ENCODE data around the gene ARL6IP4.
"Not testable (repeated sequence)": the region's sequence is repeated elsewhere in the genome, so short reads cannot be mapped to it uniquely, and the experiment has no call there.

The ARL6IP4 gene

GRCh38 chr12:123013185-123014095, 33.0 kb downstream of the ARL6IP4 start:
- DNase-seq, result no peak

GRCh38 chr12:123014473-123014872, 34.0 kb downstream of the ARL6IP4 start:
- not testable (repeated sequence) for DNase-seq

DNA sequence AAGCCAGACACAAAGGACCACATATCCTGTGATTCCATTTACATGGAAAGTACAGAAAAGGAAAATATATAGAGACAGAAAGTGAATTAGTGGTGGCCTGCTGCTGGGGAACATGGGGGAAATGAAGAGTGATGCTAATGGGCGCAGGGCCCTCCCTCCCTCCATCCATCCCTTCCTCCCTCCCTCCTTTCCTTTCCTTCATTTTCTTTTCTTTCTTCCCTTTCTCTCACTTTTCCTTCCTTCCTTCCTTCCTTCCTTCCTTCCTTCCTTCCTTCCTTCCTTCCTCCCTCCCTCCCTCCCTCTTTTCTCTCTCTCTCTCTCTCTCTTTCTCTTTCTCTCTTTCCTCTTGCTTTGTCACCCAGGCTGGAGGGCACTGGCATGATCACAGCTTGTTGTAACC, 37.3 kb downstream of the ARL6IP4 start:
- DNase-seq, result no peak

DNA sequence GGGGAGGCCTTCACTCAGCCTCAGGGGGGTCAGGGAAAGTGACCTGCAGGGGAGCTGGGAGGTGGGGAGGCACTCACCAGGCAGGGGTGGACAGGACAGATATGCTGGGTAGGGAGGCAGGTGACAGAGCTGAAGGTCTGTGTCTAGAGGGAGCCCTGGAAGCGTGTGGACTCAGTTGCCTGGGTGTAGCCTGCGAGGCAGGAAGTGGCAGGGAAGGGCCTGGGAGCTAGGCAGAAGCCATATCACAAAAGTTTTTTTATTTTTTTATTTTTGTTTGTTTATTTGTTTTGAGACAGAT, 39.3 kb downstream of the ARL6IP4 start:
- DNase-seq, result no peak

GRCh38 chr12:123021688-123022604, 41.5 kb downstream of the ARL6IP4 start:
- DNase-seq, result peak; percentile 52

DNA sequence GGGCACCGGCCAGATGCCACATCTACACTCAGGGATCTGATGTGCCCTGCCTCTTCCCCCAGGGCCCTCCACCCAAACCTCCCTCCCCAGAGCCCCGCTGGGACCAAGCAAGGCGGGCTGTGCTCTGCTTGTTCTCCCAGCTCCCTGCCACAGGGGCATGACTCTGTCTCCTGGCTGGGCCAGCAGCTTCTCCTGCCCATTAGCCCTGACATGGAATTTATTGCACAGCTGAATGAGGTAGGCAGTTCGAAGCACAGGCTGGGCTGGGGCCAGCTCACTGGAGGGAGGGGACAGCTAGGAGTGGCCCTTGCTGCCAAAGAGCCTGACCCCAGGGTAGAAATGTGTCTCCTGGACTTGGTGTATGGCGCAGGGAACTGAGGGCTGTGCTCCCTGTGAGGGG, 42.4 kb downstream of the ARL6IP4 start:
- DNase-seq, result no peak

GRCh38 chr12:123024819-123025391, 44.4 kb downstream of the ARL6IP4 start:
- no peak for DNase-seq

GRCh38 chr12:123026094-123026853, 45.8 kb downstream of the ARL6IP4 start:
- DNase-seq, result no peak

DNA sequence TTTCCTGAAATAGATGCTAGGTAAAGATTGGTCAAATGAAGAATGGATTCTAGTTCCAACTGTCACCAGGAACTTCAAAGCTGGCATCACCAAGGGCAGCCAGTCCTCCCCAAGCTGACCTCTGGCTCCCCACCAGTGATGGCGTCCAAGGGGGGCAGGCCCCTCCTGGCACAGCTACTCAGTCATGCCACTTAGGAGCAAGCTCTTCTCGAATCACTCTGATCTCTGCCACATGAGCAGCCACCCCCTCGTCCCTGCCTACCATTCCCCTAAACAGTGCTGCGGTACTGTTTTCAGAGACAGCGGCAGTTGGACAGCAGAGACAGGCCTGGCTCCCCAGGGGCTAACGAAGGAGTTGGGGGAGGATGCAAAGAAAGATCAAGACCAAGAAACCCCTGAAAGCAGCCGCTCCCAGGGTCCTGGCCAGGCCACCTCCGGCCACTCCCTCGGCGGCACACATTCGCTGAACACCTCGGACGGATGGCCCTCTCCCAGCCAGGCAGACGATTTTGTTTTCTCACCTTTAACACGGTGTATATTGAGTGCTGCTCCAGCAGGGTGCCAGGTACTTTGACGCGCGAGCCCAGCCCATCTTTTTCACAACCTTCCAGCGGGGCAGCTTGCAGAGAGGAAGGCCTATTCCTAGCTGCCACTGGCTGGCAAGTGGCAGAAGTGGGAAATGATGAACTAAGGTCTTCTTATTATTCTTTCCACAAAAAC, 47.4 kb downstream of the ARL6IP4 start:
- DNase-seq, result no peak

- no peak for DNase-seq
These were observed 48.0 kb downstream of the ARL6IP4 start for GRCh38 chr12:123028475-123028874.

DNA sequence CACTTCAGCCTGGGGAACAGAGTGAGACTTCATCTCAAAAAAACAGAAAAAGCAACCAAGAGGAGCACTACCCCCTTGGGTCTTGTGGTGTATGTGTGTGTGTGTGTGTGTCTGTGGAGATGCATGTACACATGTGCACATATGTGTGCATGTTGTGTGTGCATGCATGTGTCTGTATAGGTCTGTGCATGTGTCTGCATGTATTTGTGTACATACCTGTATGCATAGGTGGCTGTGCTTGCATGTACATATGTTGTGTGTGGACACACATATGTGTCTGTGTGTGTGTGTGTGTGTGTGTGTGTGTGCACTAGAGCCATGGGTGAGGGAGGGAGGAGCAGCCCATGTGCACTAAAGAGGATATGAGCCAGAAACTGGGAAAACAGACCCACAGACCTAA, 49.1 kb downstream of the ARL6IP4 start:
- no peak for DNase-seq

DNA sequence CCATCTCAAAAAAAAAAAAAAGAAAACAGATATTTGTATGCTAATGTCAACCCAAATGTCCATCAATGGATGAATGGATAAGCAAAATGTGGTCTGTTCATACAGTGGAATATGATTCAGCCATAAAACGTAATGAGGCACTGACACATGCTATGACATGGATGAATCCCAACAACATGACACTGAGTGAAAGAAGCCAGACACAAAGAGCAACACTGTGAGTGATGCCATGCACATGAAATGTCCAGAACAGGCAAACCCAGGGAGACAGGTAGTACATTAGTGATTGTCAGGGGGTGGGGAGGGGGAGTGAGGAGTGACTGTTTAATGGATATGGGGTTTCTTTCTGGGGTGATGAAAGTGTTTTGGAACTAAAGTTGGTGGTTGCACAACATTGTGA, 50.2 kb downstream of the ARL6IP4 start:
- DNase-seq, result no peak

- DNase-seq, result no peak
These were observed 50.8 kb downstream of the ARL6IP4 start for GRCh38 chr12:123031171-123031845.
